H1 (cell line): Measurements from ENCODE around the gene KRTAP1-3. TPM values are rescaled to one million over a fixed set of nuclear protein-coding genes. Genes with fewer than 3 reads are reported as not detected.

Experiments used
- CTCF ChIA-PET: fragments of 300-600 bp; sonication (Branson Sonifier 250); formaldehyde crosslinking; loops from one replicate; lab custom pipeline; 2021; ENCODE audit not compliant: partially characterized antibody; lab: Charles Lee
- POLR2A ChIA-PET: fragments of 300-600 bp; sonication (Branson Sonifier 250); formaldehyde crosslinking; loops from one replicate; lab custom pipeline; 2021; ENCODE audit warnings: inconsistent platforms; ENCODE audit not compliant: partially characterized antibody; lab: Charles Lee
- DNase-seq, 2 experiments: peaks; one replicate each; pipeline versions ENCODE4 v3.0.0 to v3.0.0-alpha.2; 2010 to 2022; ENCODE audit warnings: low spot score in 2 of 2, low read depth in 1 of 2, mixed read lengths in 1 of 2
- FAIRE-seq: peaks from 2 replicates; lab custom pipeline; 2011; peaks lifted over from hg19 to GRCh38; lab: Jason Lieb, UNC
- H2AFZ ChIP-seq: 2 replicates; pipeline ENCODE4 v1.8.1; 2012; ENCODE audit warnings: low read length, inconsistent platforms
- H2AK5ac ChIP-seq: 2 replicates; pipeline ENCODE4 v1.6.1; 2013; ENCODE audit warnings: low read depth, low read length
- H2BK120ac ChIP-seq: replicated peaks from 2 replicates; pipeline ENCODE3; 2013; ENCODE audit warnings: low read depth, low read length, inconsistent platforms
- H2BK12ac ChIP-seq: 2 replicates; pipeline ENCODE4 v1.6.1; 2013; ENCODE audit warnings: low read depth, low read length
- H2BK15ac ChIP-seq: 2 replicates; pipeline ENCODE4 v1.6.1; 2013; ENCODE audit warnings: low read length
- H2BK20ac ChIP-seq: 2 replicates; pipeline ENCODE4 v1.6.1; 2013; ENCODE audit warnings: low read length
- H2BK5ac ChIP-seq: 2 replicates; pipeline ENCODE4 v1.6.1; 2013; ENCODE audit warnings: low read depth, low read length
- H3K14ac ChIP-seq: 2 replicates; pipeline ENCODE4 v1.6.1; 2013; ENCODE audit warnings: inconsistent platforms; ENCODE audit not compliant: insufficient read length
- H3K18ac ChIP-seq: 2 replicates; pipeline ENCODE4 v1.6.1; 2013; ENCODE audit warnings: low read length; ENCODE audit errors: extremely low read depth
- H3K23ac ChIP-seq: 2 replicates; pipeline ENCODE4 v1.6.1; 2013; ENCODE audit warnings: inconsistent platforms; ENCODE audit not compliant: insufficient read length
- H3K23me2 ChIP-seq: 2 replicates; pipeline ENCODE4 v1.6.1; 2013; ENCODE audit warnings: low read depth, low read length
- H3K27ac ChIP-seq: 2 replicates; pipeline ENCODE4 v1.6.1; 2011; ENCODE audit warnings: low read depth, low read length, inconsistent platforms
- H3K27me3 ChIP-seq, 4 experiments: replicated peaks in 1 of 4; 1 replicate in 1 of 4; 2 replicates in 3 of 4; pipeline versions ENCODE4 v1.6.1 to v1.8.1; 2011 to 2013; ENCODE audit warnings: low read length in 3 of 4, mild to moderate bottlenecking in 3 of 4, inconsistent platforms in 2 of 4, mixed read lengths in 2 of 4, moderate library complexity in 1 of 4; ENCODE audit not compliant: control insufficient read depth in 3 of 4, insufficient read depth in 3 of 4; ENCODE audit errors: extremely low read depth in 1 of 4
- H3K36me3 ChIP-seq, 4 experiments: 2 replicates each; pipeline versions ENCODE4 v1.6.1 to v1.8.1; 2011 to 2013; ENCODE audit warnings: mild to moderate bottlenecking in 4 of 4, low read length in 3 of 4, moderate library complexity in 2 of 4, control low read depth in 1 of 4, inconsistent platforms in 1 of 4; ENCODE audit not compliant: insufficient read depth in 4 of 4, control insufficient read depth in 2 of 4
- H3K4ac ChIP-seq: replicated peaks from 2 replicates; pipeline ENCODE3; 2013; ENCODE audit warnings: low read length, low read depth, mixed read lengths, inconsistent platforms; ENCODE audit not compliant: insufficient read length
- H3K4me1 ChIP-seq, 4 experiments: replicated peaks in 1 of 4; 1 replicate in 1 of 4; 2 replicates in 3 of 4; pipeline versions ENCODE4 v1.6.1 to v1.8.1; 2011 to 2013; ENCODE audit warnings: low read length in 3 of 4, inconsistent platforms in 2 of 4, mixed read lengths in 1 of 4; ENCODE audit not compliant: insufficient read depth in 4 of 4, control insufficient read depth in 3 of 4
- H3K4me2 ChIP-seq, 2 experiments: 2 replicates each; pipeline versions ENCODE4 v1.6.1 to v1.8.1; 2011 to 2013; ENCODE audit warnings: low read depth in 2 of 2, low read length in 2 of 2, control low read depth in 1 of 2, inconsistent platforms in 1 of 2, mild to moderate bottlenecking in 1 of 2; ENCODE audit not compliant: insufficient read depth in 1 of 2
- H3K4me3 ChIP-seq, 4 experiments: fragments of 200-600, 300-600 bp in 1 of 4; sonication (generic), shearing (Covaris generic), sonication (Bioruptor Twin) in 1 of 4; 2 replicates each; pipeline versions ENCODE4 v1.5.1 to v1.8.1; 2011 to 2016; ENCODE audit warnings: low read length in 4 of 4, low read depth in 3 of 4, control low read depth in 2 of 4, inconsistent platforms in 2 of 4, mild to moderate bottlenecking in 2 of 4, mixed read lengths in 1 of 4, moderate library complexity in 1 of 4; ENCODE audit not compliant: insufficient read depth in 2 of 4; ENCODE audit errors: extremely low read depth in 1 of 4
- H3K56ac ChIP-seq: replicated peaks from 2 replicates; pipeline ENCODE3; 2013; ENCODE audit warnings: low read depth, mild to moderate bottlenecking, mixed read lengths, low read length, inconsistent platforms; ENCODE audit not compliant: insufficient read length
- H3K79me1 ChIP-seq: 2 replicates; pipeline ENCODE4 v1.6.1; 2013; ENCODE audit warnings: low read depth, low read length, control low read depth
- H3K79me2 ChIP-seq, 2 experiments: 2 replicates each; pipeline versions ENCODE4 v1.6.1 to v1.8.1; 2012 to 2013; ENCODE audit warnings: low read length in 2 of 2, mild to moderate bottlenecking in 2 of 2, inconsistent platforms in 1 of 2; ENCODE audit not compliant: insufficient read depth in 2 of 2, control insufficient read depth in 1 of 2
- H3K9ac ChIP-seq, 4 experiments: replicated peaks in 1 of 4; 1 replicate in 1 of 4; 2 replicates in 3 of 4; pipeline versions ENCODE4 v1.6.1 to v1.8.1; 2011 to 2013; ENCODE audit warnings: low read depth in 3 of 4, low read length in 3 of 4, control low read depth in 2 of 4, mild to moderate bottlenecking in 2 of 4, moderate library complexity in 2 of 4, inconsistent platforms in 1 of 4; ENCODE audit errors: extremely low read depth in 1 of 4
- H3K9me3 ChIP-seq, 2 experiments: 2 replicates each; pipeline versions ENCODE4 v1.6.1 to v1.8.1; 2012 to 2013; ENCODE audit warnings: mild to moderate bottlenecking in 2 of 2, moderate library complexity in 2 of 2, control low read depth in 1 of 2, inconsistent platforms in 1 of 2, low read depth in 1 of 2, low read length in 1 of 2, mixed read lengths in 1 of 2; ENCODE audit not compliant: insufficient read depth in 2 of 2
- H4K20me1 ChIP-seq, 2 experiments: replicated peaks in 1 of 2; 2 replicates each; pipeline versions ENCODE3 to v1.8.1; 2011 to 2013; ENCODE audit warnings: inconsistent platforms in 2 of 2, low read length in 2 of 2, mild to moderate bottlenecking in 1 of 2; ENCODE audit not compliant: insufficient read depth in 2 of 2, control insufficient read depth in 1 of 2
- H4K5ac ChIP-seq: 2 replicates; pipeline ENCODE4 v1.6.1; 2013; ENCODE audit warnings: low read length, low read depth, mixed read lengths, inconsistent platforms; ENCODE audit not compliant: insufficient read length
- H4K8ac ChIP-seq: 2 replicates; pipeline ENCODE4 v1.8.0; 2013; ENCODE audit warnings: mild to moderate bottlenecking, moderate library complexity, low read length, inconsistent platforms; ENCODE audit not compliant: insufficient read depth; ENCODE audit errors: extremely low read depth
- H4K91ac ChIP-seq: replicated peaks from 2 replicates; pipeline ENCODE3; 2013; ENCODE audit warnings: low read length, mixed read lengths, inconsistent platforms; ENCODE audit not compliant: insufficient read length
- ASH2L ChIP-seq: fragments of 200-600, 300-600 bp; sonication (generic); IDR thresholded peaks from one replicate; pipeline ENCODE4 v1.7.1; 2017; ENCODE audit warnings: low read length
- CBX5 ChIP-seq: fragments of 300-800, 300-1000 bp; sonication (generic); IDR thresholded peaks from 2 replicates; pipeline ENCODE4 v1.7.1; 2016; ENCODE audit warnings: antibody characterized with exemption, low read length, low read depth
- EGR1 ChIP-seq: IDR thresholded peaks from 2 replicates; pipeline ENCODE4 v1.6.1; 2011; ENCODE audit warnings: low read depth, low read length, borderline replicate concordance
- EP300 ChIP-seq, 2 experiments: IDR thresholded peaks; 1 replicate in 1 of 2; 2 replicates in 1 of 2; pipeline ENCODE4 v1.6.1; 2011 to 2012; ENCODE audit warnings: low read depth in 2 of 2, low read length in 2 of 2, mild to moderate bottlenecking in 2 of 2, borderline replicate concordance in 1 of 2, inconsistent platforms in 1 of 2, moderate library complexity in 1 of 2
- JUN ChIP-seq: IDR thresholded peaks from 2 replicates; pipeline ENCODE4 v1.6.1; 2011; ENCODE audit warnings: low read depth, mild to moderate bottlenecking, improper control_type of control experiment, low read length
- RXRA ChIP-seq: IDR thresholded peaks from 2 replicates; pipeline ENCODE4 v1.6.1; 2011; ENCODE audit warnings: low read depth, mild to moderate bottlenecking, low read length, moderate library complexity; ENCODE audit not compliant: insufficient read depth
- SAP30 ChIP-seq: fragments of 300-600 bp; sonication (generic); IDR thresholded peaks from 2 replicates; pipeline ENCODE4 v1.7.1; 2012; ENCODE audit warnings: low read length, moderate library complexity, mild to moderate bottlenecking, inconsistent platforms; ENCODE audit not compliant: insufficient read depth, insufficient replicate concordance
- SIRT6 ChIP-seq: IDR thresholded peaks from one replicate; pipeline ENCODE4 v1.7.1; 2012; ENCODE audit warnings: low read length, inconsistent platforms
- YY1 ChIP-seq: IDR thresholded peaks from 2 replicates; pipeline ENCODE4 v1.6.1; 2011; ENCODE audit warnings: low read depth, mild to moderate bottlenecking, low read length
- polyA plus RNA-seq, 7 experiments: library from polyadenylated mRNA; depleted of rRNA in 3 of 7; stranded (reverse) in 5 of 7; unstranded in 2 of 7; fragments of >200 nt in 5 of 7; fragments of 200-250 nt in 2 of 7; gene quantifications; 1 replicate in 5 of 7; 2 replicates in 1 of 7; 4 replicates in 1 of 7; pipeline versions ENCODE4 v1.2.1 to v1.2.3, GENCODE V29; 2011 to 2013; ENCODE audit warnings: missing spikeins in 2 of 7, mixed read lengths in 2 of 7
- total RNA-seq: library from RNA; stranded (reverse); fragmentation: NEBNext Ultra II Directional; extraction: Animal tissue kit (Norgen Biotek cat#: 25700); gene quantifications from 2 replicates; pipeline ENCODE4 v1.2.1, GENCODE V29; 2021

The KRTAP1-3 gene
- total and polyA plus RNA-seq, 2 of the 8 experiments (the other 6 are each of a cell fraction or from before 2014, with no cell fraction given): not detected

DNA sequence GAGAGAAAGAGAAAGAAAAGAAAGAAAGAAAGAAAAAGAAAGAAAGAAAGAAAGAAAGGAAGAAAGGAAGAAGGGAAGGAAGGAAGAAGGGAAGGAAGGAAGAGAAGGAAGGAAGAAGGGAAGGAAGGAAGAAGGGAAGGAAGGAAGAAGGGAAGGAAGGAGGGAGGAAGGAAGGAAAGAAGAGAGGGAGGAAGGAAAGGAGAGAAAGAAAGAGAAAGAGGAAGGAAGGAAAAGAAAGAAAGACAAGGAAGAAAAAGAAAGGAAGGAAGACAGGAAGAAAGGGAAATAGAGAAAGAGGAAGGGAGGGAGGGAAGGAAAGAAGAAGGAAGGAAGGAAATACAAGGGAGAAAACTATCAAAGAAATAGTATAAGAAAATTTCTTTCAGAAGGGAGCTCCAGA is 42.1 kb upstream of the KRTAP1-3 start:
- Histone ChIP-seq H4K8ac (no peak overlapping the region), H3K36me3 (no peaks in the 10 kb centered on the region), H3K27me3 (no peaks in the 10 kb centered on the region), H3K9ac (no peak overlapping the region), H3K4me1 (no peaks in the 10 kb centered on the region), H3K4me2 (no peak overlapping the region), H2BK20ac (no peak overlapping the region), H2AFZ (no peak overlapping the region), H4K91ac (no peak overlapping the region), H2AK5ac (no peak overlapping the region), H3K9me3 (no peaks in the 10 kb centered on the region), H3K14ac (no peak overlapping the region), H3K27ac (no peak overlapping the region), H4K20me1 (no peaks in the 10 kb centered on the region), H3K79me1 (no peaks in the 10 kb centered on the region), H3K23me2 (no peaks in the 10 kb centered on the region), H2BK120ac (no peak overlapping the region), H3K4ac (no peak overlapping the region), H3K56ac (no peak overlapping the region), H2BK15ac (no peak overlapping the region), H3K4me3 (no peak overlapping the region), H2BK5ac (no peak overlapping the region), H3K23ac (no peak overlapping the region), H3K79me2 (no peaks in the 10 kb centered on the region), H3K18ac (no peak overlapping the region), H4K5ac (no peak overlapping the region), H2BK12ac (no peak overlapping the region)
- ChIA-PET POLR2A (no interaction called here), CTCF (no interaction called here)
- TF ChIP-seq YY1 (no peak), RXRA (no peak), CBX5 (no peak), SAP30 (no peak), JUN (no peak), SIRT6 (no peak), EGR1 (no peak), EP300 (IDR thresholded peaks at IDR 0.05; ENCODE audit: borderline replicate concordance in 1 of 2, low read depth in 2 of 2, low read length in 2 of 2) (no peak), ASH2L (no peak)
- DNase-seq (no peak), FAIRE-seq (no peak)
